K562 (cell line): ENCODE results near the gene CACNA1C. TPM values are rescaled to one million over a fixed set of nuclear protein-coding genes. Genes with fewer than 3 reads are reported as not detected.

Source experiments
- ATAC-seq: fragments of 200-7000 bp; cut with Tn5 transposase; 3 replicates; pipeline ENCODE4 v1.9.1; 2020; ENCODE audit warnings: moderate library complexity
- BruUV-seq: library from RNA; stranded (reverse); fragments of 400-500 nt; replicated peaks from 2 replicates; lab custom pipeline; 2021; lab: Mats Ljungman, UMichigan
- CTCF ChIA-PET: fragments of 300-600 bp; formaldehyde crosslinking; extraction: SDS; loops from one replicate; lab custom pipeline; 2021; ENCODE audit warnings: low intra/inter-chr PET ratio; lab: Yijun Ruan, JAX
- POLR2A ChIA-PET: fragments of 300-600, 350-650 bp; sonication (Branson Sonifier 250); formaldehyde crosslinking; extraction: SDS; loops from one replicate; lab custom pipeline; 2021; ENCODE audit warnings: antibody characterized with exemption, inconsistent platforms; lab: Yijun Ruan, JAX
- DNase-seq, 4 experiments: peaks; one replicate each; pipeline versions ENCODE4 v3.0.0 to v3.0.0-alpha.2; 2011 to 2018; ENCODE audit warnings: low spot score in 3 of 4, mixed read lengths in 3 of 4; ENCODE audit errors: extremely low read depth in 1 of 4
- FAIRE-seq: peaks from 2 replicates; lab custom pipeline; 2011; peaks lifted over from hg19 to GRCh38; lab: Jason Lieb, UNC
- H2AFZ ChIP-seq: 2 replicates; pipeline ENCODE4 v1.6.0; 2011; ENCODE audit warnings: low read depth, low read length, control low read depth, inconsistent platforms
- H3K27ac ChIP-seq: fragments of 200-600 bp; 3 replicates; pipeline ENCODE4 v1.8.0; 2011; ENCODE audit warnings: low read depth, mild to moderate bottlenecking, control low read depth, inconsistent platforms, low read length, moderate library complexity, mixed read lengths; ENCODE audit errors: extremely low read depth
- H3K27me3 ChIP-seq, 2 experiments: fragments of 300-600 bp in 1 of 2; 2 replicates in 1 of 2; 3 replicates in 1 of 2; pipeline versions ENCODE4 v1.6.0 to v1.8.0; 2011; ENCODE audit warnings: inconsistent platforms in 2 of 2, low read length in 2 of 2, mild to moderate bottlenecking in 1 of 2, mixed read lengths in 1 of 2, moderate library complexity in 1 of 2; ENCODE audit not compliant: control insufficient read depth in 2 of 2, insufficient read depth in 2 of 2
- H3K36me3 ChIP-seq: fragments of 300-600 bp; 3 replicates; pipeline ENCODE4 v1.8.0; 2011; ENCODE audit warnings: mild to moderate bottlenecking, low read length, inconsistent platforms; ENCODE audit not compliant: control insufficient read depth, insufficient read depth
- H3K4me1 ChIP-seq, 2 experiments: fragments of 200-600 bp in 1 of 2; replicated peaks in 1 of 2; 2 replicates in 1 of 2; 3 replicates in 1 of 2; pipeline versions ENCODE4 v1.5.1 to v1.8.0; 2011; ENCODE audit warnings: inconsistent platforms in 2 of 2, low read length in 2 of 2, mild to moderate bottlenecking in 1 of 2, mixed read lengths in 1 of 2, moderate library complexity in 1 of 2; ENCODE audit not compliant: control insufficient read depth in 2 of 2, insufficient read depth in 2 of 2
- H3K4me2 ChIP-seq: 2 replicates; pipeline ENCODE4 v1.6.1; 2011; ENCODE audit warnings: low read length, control low read depth, inconsistent platforms, mixed read lengths; ENCODE audit not compliant: insufficient read depth
- H3K4me3 ChIP-seq: fragments of 200-600 bp; sonication (generic), shearing (Covaris generic); 2 replicates; pipeline ENCODE4 v1.5.1; 2016; ENCODE audit warnings: control low read depth, inconsistent platforms
- H3K79me2 ChIP-seq: fragments of 200-600 bp; 3 replicates; pipeline ENCODE4 v1.8.0; 2011; ENCODE audit warnings: low read length, inconsistent platforms; ENCODE audit not compliant: control insufficient read depth, insufficient read depth
- H3K9ac ChIP-seq, 2 experiments: 2 replicates each; pipeline versions ENCODE4 v1.6.0 to v1.6.1; 2011; ENCODE audit warnings: low read depth in 2 of 2, low read length in 2 of 2, control low read depth in 1 of 2, inconsistent platforms in 1 of 2, mild to moderate bottlenecking in 1 of 2, mixed read lengths in 1 of 2; ENCODE audit not compliant: insufficient read depth in 1 of 2
- H3K9me1 ChIP-seq: one replicate; pipeline ENCODE4 v1.6.0; 2011; ENCODE audit warnings: inconsistent platforms, mild to moderate bottlenecking, low read length, moderate library complexity; ENCODE audit not compliant: control insufficient read depth, insufficient read depth
- H3K9me3 ChIP-seq: replicated peaks from 2 replicates; pipeline ENCODE4 v1.5.1; 2011; ENCODE audit warnings: low read depth, low read length, inconsistent platforms; ENCODE audit not compliant: control insufficient read depth, insufficient read depth
- H4K20me1 ChIP-seq: replicated peaks from 2 replicates; pipeline ENCODE4 v1.6.1; 2011; ENCODE audit warnings: low read length, inconsistent platforms, mixed read lengths; ENCODE audit not compliant: control insufficient read depth, insufficient read depth
- BMI1 ChIP-seq: fragments of 150-350 bp; IDR thresholded peaks from 2 replicates; pipeline ENCODE4 v1.6.1; 2014; ENCODE audit warnings: low read length
- CREB3 ChIP-seq: fragments of 450-650 bp; conservative IDR thresholded peaks from 2 replicates; pipeline ENCODE4 v1.6.1; 2016; ENCODE audit warnings: missing genetic modification characterization, low read depth, mild to moderate bottlenecking, missing compliant biosample characterization, moderate library complexity
- CREM ChIP-seq: IDR thresholded peaks from 2 replicates; pipeline ENCODE4 v1.6.1; 2014; ENCODE audit warnings: antibody characterized with exemption, low read depth
- ELF2 ChIP-seq: fragments of 250-450 bp; sonication (Bioruptor Pico); IDR thresholded peaks from 2 replicates; pipeline ENCODE4 v1.5.0; 2021; ENCODE audit warnings: mild to moderate bottlenecking
- ESRRB ChIP-seq: fragments of 250-450 bp; sonication (Bioruptor Pico); IDR thresholded peaks from 2 replicates; pipeline ENCODE4 v1.5.0; 2020; ENCODE audit warnings: mild to moderate bottlenecking, moderate library complexity, borderline replicate concordance
- EWSR1 ChIP-seq: fragments of 450-650 bp; IDR thresholded peaks from 2 replicates; pipeline ENCODE4 v1.6.1; 2018; ENCODE audit warnings: borderline replicate concordance, mild to moderate bottlenecking, low read depth, moderate library complexity; ENCODE audit not compliant: partially characterized antibody
- FOXK1 ChIP-seq: sonication (generic); formaldehyde crosslinking; IDR thresholded peaks from 2 replicates; pipeline ENCODE4 v1.8.0; 2022; ENCODE audit warnings: missing genetic modification reagents, mild to moderate bottlenecking, borderline replicate concordance
- KLF10 ChIP-seq: fragments of 250-450 bp; sonication (Bioruptor Pico); IDR thresholded peaks from 2 replicates; pipeline ENCODE4 v1.6.1; 2021; ENCODE audit warnings: matching md5 sums
- PCBP2 ChIP-seq: fragments of 200-400 bp; formaldehyde crosslinking; IDR thresholded peaks from 2 replicates; pipeline ENCODE4 v1.6.1; 2018; ENCODE audit warnings: low read length, low read depth, mild to moderate bottlenecking, moderate library complexity; ENCODE audit not compliant: poor library complexity, severe bottlenecking
- PHB2 ChIP-seq: fragments of 450-650 bp; IDR thresholded peaks from 2 replicates; pipeline ENCODE4 v1.6.1; 2017; ENCODE audit warnings: low read depth
- PYGO2 ChIP-seq: fragments of 450-650 bp; IDR thresholded peaks from 2 replicates; pipeline ENCODE4 v1.6.1; 2016; ENCODE audit warnings: mild to moderate bottlenecking, missing genetic modification characterization, moderate library complexity, missing compliant biosample characterization
- RFX1 ChIP-seq: fragments of 450-650 bp; IDR thresholded peaks from 2 replicates; pipeline ENCODE4 v1.6.1; 2016; ENCODE audit warnings: mild to moderate bottlenecking, moderate library complexity
- RNF219 ChIP-seq: fragments of 250-450 bp; sonication (Bioruptor Pico); IDR thresholded peaks from 2 replicates; pipeline ENCODE4 v1.5.0; 2022; ENCODE audit warnings: mild to moderate bottlenecking
- TBL1XR1 ChIP-seq, 2 experiments: IDR thresholded peaks; 2 replicates each; pipeline ENCODE4 v1.6.1; 2012; ENCODE audit warnings: improper control_type of control experiment in 2 of 2, low read length in 2 of 2, mild to moderate bottlenecking in 1 of 2
- ZNF277 ChIP-seq: fragments of 250-450 bp; sonication (Bioruptor Pico); IDR thresholded peaks from 2 replicates; pipeline ENCODE4 v1.8.0; 2022; ENCODE audit warnings: inconsistent platforms, mild to moderate bottlenecking, moderate library complexity, borderline replicate concordance
- ZNF316 ChIP-seq: fragments of 450-650 bp; IDR thresholded peaks from 2 replicates; pipeline ENCODE4 v1.6.1; 2016
- ZNF551 ChIP-seq: fragments of 250-450 bp; sonication (Bioruptor Pico); IDR thresholded peaks from 2 replicates; pipeline ENCODE4 v1.5.0; 2021; ENCODE audit warnings: mild to moderate bottlenecking, moderate library complexity
- ZNF707 ChIP-seq: fragments of 250-450 bp; sonication (Bioruptor Pico); conservative IDR thresholded peaks from 2 replicates; pipeline ENCODE4 v1.8.0; 2022; ENCODE audit warnings: inconsistent platforms, mild to moderate bottlenecking, moderate library complexity
- WGBS: fragments of 100-300 bp; shearing (Covaris generic); methylation state at CpG from one replicate; pipeline ENCODE4 v1.1.6; 2016; ENCODE audit warnings: low coverage, mixed read lengths; ENCODE audit not compliant: insufficient coverage; ENCODE audit errors: missing lambda C conversion rate; 5-methylcytosine and 5-hydroxymethylcytosine counted together
- in situ Hi-C: fragments of 300-500 bp; cut with MboI; formaldehyde crosslinking; loops from 4 replicates; pipeline ENCODE4 v1.15.0; 2018; ENCODE audit warnings: inconsistent platforms, mixed read lengths
- intact Hi-C: fragments of 100-400 bp; cut with micrococcal nuclease; formaldehyde crosslinking; loops from 2 replicates; pipeline ENCODE4 v1.14.2; 2022
- polyA plus RNA-seq, 8 experiments: library from polyadenylated mRNA; depleted of rRNA in 4 of 8; stranded (reverse) in 5 of 8; unstranded in 3 of 8; fragments of >200 nt; fragmentation: Nextera tagmentation in 2 of 8; fragmentation: Illumina TruSeq in 1 of 8; extraction: Ambion mirVana in 2 of 8; extraction: Trizol in 1 of 8; gene quantifications; 2 replicates each; pipeline versions ENCODE4 v1.2.1 to v1.2.3, GENCODE V29; 2011 to 2014; ENCODE audit warnings: inconsistent platforms in 1 of 8, missing spikeins in 1 of 8
- total RNA-seq, 7 experiments: library from RNA; depleted of rRNA in 6 of 7; stranded (reverse); fragments of >200 nt in 6 of 7; fragmentation: Illumina TruSeq in 2 of 7; extraction: Trizol in 2 of 7; gene quantifications; 2 replicates each; pipeline versions ENCODE4 v1.2.1 to v1.2.3, GENCODE V29; 2011 to 2021; ENCODE audit warnings: low replicate concordance in 1 of 7
- TF ChIP-seq, protein P1 (sequence below): sonication (generic); formaldehyde crosslinking; IDR thresholded peaks from 2 replicates; pipeline ENCODE4 v1.8.1; 2023; ENCODE audit warnings: mild to moderate bottlenecking, missing genetic modification reagents

The CACNA1C gene
- total and polyA plus RNA-seq, 9 of the 15 experiments (the other 6 are each of a cell fraction or from before 2014, with no cell fraction given), result not detected

DNA sequence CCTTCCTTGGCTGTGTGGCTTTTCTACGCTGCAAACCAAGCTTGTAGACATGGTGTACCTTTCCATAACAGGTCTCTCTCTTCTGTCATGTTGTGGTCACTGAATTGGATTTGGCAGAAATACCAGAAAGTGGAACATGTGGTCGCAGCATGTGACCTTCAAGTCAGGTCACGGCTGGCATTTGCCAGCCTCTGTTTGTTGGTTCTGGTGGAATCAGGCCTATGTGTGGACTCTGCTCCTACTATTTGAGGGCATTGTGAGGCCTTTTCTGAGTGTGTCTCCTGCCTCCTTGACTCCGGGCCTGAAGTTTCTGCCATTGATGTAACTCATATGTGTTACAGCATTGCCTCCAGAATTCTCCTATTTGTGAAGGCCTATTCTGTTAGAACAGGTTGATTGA is 116.7 kb downstream of the CACNA1C start:
- FAIRE-seq (no peak), ATAC-seq (no peak), DNase-seq (no peak)
- Histone ChIP-seq H3K4me2 (no peak overlapping the region), H3K9me3 (no peaks in the 10 kb centered on the region), H3K9me1 (no peaks in the 10 kb centered on the region), H3K27me3 (peaks cover 0 to 7% of the 10 kb centered on the region in 2 experiments; a peak in 2 of 5 replicates), H3K36me3 (no peaks in the 10 kb centered on the region), H3K4me1 (no peaks in the 10 kb centered on the region), H2AFZ (no peak overlapping the region), H3K79me2 (no peaks in the 10 kb centered on the region), H3K9ac (no peak overlapping the region), H3K27ac (no peak overlapping the region), H4K20me1 (no peaks in the 10 kb centered on the region), H3K4me3 (no peak overlapping the region)
- ChIA-PET CTCF (no interaction called here), POLR2A (no interaction called here)
- BruUV-seq, result no TSS peak
- intact Hi-C loops (no loop called here), in situ Hi-C loops (no loop called here)
- WGBS, result 3% methylated on average over 4 of the region's 4 CpGs
- TF ChIP-seq PCBP2 (no peak), ESRRB (no peak), TBL1XR1 (IDR thresholded peaks at IDR 0.05; ENCODE audit: low read length in 2 of 2) (no peak), BMI1 (no peak), RNF219 (CRISPR knock-in tag) (no peak), CREB3 (tag) (no peak), PYGO2 (tag) (no peak), PHB2 (no peak), CREM (no peak), KLF10 (CRISPR knock-in tag) (no peak), ZNF707 (CRISPR knock-in tag) (no peak), ZNF316 (no peak), RFX1 (no peak), FOXK1 (CRISPR knock-in tag) (no peak), EWSR1 (no peak), ZNF277 (CRISPR knock-in tag) (no peak), ELF2 (CRISPR knock-in tag) (no peak), ZNF551 (CRISPR knock-in tag) (no peak)
- TF ChIP-seq, protein P1, sequence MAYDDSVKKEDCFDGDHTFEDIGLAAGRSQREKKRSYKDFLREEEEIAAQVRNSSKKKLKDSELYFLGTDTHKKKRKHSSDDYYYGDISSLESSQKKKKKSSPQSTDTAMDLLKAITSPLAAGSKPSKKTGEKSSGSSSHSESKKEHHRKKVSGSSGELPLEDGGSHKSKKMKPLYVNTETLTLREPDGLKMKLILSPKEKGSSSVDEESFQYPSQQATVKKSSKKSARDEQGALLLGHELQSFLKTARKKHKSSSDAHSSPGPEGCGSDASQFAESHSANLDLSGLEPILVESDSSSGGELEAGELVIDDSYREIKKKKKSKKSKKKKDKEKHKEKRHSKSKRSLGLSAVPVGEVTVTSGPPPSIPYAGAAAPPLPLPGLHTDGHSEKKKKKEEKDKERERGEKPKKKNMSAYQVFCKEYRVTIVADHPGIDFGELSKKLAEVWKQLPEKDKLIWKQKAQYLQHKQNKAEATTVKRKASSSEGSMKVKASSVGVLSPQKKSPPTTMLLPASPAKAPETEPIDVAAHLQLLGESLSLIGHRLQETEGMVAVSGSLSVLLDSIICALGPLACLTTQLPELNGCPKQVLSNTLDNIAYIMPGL (CRISPR knock-in tag), result no peak
